ES-I3 (cell line): ENCODE results near the gene GOLGA6L6.
"Not testable (repeated sequence)": the region's sequence is repeated elsewhere in the genome, so short reads cannot be mapped to it uniquely, and the experiment has no call there.

Experiments used
- H3K36me3 ChIP-seq: 2 replicates; pipeline ENCODE4 v1.6.1; 2013; ENCODE audit warnings: mild to moderate bottlenecking, low read length, control low read depth, moderate library complexity; ENCODE audit not compliant: insufficient read depth
- H3K4me1 ChIP-seq: 2 replicates; pipeline ENCODE4 v1.6.1; 2013; ENCODE audit warnings: mild to moderate bottlenecking, control low read depth, low read length; ENCODE audit not compliant: insufficient read depth
- H3K9ac ChIP-seq: 2 replicates; pipeline ENCODE4 v1.6.1; 2013; ENCODE audit warnings: low read depth, mild to moderate bottlenecking, low read length, moderate library complexity
- H3K9me3 ChIP-seq: 2 replicates; pipeline ENCODE4 v1.6.1; 2013; ENCODE audit warnings: mild to moderate bottlenecking, low read length, moderate library complexity; ENCODE audit not compliant: control insufficient read depth, insufficient read depth

The GOLGA6L6 gene

GRCh38 chr15:20489320-20489719 lies 52.3 kb downstream of the GOLGA6L6 start:
- not testable (repeated sequence) for H3K9ac ChIP-seq, H3K9me3 ChIP-seq, H3K4me1 ChIP-seq, H3K36me3 ChIP-seq
